SIG-M5 (cell line): Measurements from ENCODE around the gene FBXO4.
"Not testable (repeated sequence)": the region's sequence is repeated elsewhere in the genome, so short reads cannot be mapped to it uniquely, and the experiment has no call there.

Experiments
- DNase-seq: peaks from one replicate; lab custom pipeline; 2025; lab: John Stamatoyannopoulos, UW

Gene FBXO4

DNA sequence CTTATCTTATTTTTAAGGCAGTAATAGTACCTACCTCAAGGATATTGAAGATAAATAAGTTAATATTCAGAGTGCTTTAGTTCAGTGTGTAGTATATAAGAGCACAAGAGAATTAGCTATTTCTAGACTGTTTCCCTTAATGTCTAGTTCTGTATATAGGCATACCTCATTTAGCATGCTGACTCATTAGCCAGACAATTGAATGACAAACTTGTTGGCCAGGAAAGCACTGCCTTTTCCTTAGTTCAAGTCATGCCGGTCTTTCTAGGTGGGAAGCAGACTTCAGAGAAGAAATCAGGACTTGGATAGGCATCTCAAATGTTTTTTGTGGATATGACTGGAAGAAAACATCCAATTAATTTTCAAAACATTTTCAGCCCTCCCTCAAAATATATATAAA lies 3.2 kb upstream of the FBXO4 start:
- DNase-seq = no peak

DNA sequence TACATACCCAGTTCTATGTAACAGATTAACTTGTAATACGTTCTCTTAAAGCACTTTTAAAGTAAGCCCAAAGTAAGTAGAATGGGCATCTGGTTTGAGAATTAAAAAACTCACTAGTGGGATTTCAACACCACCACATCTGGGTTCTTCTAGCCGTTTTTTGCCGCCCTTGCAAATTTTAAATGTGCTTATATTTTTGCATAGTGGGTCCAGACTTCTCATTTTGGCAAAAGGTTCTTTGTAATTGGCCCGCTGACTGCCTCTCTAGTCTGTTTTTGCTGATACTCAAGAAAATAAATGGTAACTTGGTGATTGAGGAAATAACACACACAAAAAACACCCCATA lies 582 bp upstream of the FBXO4 start:
- no peak for DNase-seq

DNA sequence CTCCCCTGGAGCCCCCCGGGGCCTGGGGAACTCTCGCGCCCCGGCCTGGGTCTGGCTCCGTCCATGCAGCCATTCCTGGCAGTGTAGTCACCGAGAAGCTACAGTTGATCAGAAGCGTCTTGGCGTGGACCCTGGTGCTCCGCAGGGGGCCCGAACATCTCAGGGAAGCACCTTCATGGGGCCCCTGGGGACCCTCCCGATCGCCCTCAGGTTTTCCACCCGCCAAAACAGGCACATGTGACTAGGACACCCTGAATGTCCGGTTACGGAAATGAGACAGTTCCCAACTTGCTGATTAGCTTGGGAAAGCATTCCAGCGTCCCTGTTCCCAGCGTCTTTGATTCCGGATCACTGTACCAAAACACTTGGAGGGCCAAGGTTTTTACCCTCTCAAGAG lies 472 bp downstream of the FBXO4 start:
- no peak for DNase-seq

DNA sequence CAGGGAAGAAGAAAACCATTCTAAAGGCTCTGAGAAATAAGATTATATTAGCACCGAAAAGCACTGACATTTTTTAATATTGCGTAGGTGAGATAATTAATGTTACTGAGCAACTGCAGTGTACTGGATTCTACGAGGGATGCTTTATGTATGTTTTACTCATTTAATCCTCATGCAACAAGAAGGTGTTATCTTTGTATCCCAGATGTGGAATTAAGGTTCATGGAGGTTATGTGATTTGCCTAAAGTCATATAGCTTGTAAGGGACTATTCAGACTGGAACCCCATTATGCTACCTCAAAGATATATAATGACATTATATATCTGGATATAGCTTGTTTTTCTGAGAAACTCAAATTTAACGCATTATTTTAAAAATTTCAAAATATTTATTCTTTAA lies 2.5 kb downstream of the FBXO4 start:
- DNase-seq = no peak

DNA sequence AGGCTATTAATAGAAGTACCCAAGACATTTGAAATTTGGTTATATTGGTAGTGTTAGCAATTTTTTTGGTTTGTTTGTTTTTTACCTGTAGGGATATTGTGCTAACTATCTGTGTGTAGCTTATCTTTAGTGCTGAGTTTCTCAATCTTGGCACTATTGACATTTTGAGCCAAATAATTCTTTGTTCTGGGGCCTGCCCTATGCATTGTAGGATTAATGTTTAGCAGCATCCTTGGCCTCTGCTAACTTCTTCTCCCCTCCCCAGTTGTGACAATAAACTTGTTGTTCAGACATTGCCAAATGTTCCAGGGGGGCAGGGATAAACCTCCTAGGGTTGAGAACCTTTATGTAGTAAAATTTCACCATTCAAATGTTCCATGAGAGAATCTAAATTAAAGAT lies 4.0 kb downstream of the FBXO4 start:
- no peak for DNase-seq

DNA sequence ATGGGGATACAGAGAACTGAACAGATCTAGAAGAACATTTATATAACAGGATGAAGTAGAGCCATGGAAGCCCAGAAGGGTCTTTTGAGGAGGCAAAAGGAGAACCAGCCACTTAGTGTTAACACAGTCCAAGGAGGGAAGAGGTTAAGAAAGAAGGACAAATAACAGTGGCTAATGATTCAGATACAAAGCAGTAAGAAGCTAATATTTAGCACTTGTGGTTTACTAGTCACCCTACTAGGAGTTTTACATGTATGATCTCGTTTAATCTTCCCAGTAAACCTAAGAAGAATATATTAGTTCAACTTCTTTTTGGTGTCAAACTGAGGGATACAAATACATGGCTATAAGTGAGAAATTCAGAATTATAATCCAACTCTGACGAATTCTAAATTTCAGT lies 7.7 kb downstream of the FBXO4 start:
- DNase-seq = no peak

DNA sequence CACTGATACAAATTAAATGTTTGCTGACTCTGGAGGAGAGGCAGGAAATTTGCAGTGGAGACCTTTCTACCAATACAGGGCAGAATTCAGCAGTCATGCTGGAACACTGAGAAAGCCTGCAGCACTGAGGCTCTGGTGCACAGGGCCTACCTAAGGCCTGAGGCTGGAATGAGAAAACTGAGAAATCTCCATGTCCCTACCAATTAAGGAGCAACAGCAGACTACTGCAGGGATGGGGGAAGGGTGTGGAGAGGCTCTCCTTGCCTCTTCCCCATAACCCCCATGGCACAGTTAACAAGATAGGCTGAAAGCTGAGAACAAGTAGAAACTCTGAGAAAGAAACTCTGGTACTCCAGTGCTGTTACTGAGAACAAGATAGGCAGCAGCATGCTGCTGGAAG lies 10.5 kb downstream of the FBXO4 start:
- no peak for DNase-seq

DNA sequence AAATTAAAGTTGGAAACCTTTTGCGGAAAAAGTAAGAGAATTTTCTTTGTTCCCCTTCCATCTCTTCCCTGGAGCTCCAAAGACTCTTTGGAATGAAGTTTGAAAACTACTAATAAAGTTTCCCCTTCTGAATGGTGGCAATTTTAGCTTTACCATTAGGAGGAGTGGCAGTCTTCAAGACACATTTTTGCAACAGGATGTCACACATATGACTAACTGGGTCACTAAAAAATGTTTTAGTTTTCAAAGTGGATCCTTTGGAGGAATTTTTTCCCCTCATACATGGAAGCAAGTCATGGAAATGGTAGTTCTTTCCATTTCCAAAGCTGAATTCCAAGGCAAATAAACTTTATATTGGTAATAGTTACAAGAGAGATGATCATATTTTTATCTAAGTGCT lies 15.6 kb downstream of the FBXO4 start:
- no peak for DNase-seq

DNA sequence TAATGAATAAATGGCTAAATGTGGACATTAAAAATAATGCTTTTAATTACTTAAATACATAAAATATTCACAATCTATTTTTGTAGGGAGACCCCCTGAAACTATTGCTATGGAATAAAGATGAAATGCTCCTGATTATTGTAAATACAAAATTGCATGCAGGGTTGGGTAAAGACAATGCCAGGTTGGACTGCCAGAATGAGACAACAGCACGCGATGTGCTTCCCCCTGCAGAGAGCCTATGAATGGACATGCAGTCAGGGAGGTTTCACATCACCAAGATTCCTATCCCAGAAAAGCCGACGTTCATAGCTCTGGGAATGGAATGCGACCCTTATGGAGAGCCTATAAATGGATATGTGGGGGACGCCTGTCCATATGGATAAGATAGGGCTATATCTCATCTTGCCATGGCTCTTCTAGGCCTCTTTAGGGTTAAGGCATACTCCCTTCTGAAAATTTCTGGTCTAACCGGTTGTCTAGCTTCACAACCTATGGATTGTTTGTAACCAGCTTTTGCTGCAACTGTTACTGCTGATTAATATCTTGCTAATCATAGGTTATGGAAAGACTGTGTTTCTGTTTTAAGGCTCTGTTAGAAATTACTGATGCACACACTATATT lies 20.4 kb downstream of the FBXO4 start:
- DNase-seq = not testable (repeated sequence)

DNA sequence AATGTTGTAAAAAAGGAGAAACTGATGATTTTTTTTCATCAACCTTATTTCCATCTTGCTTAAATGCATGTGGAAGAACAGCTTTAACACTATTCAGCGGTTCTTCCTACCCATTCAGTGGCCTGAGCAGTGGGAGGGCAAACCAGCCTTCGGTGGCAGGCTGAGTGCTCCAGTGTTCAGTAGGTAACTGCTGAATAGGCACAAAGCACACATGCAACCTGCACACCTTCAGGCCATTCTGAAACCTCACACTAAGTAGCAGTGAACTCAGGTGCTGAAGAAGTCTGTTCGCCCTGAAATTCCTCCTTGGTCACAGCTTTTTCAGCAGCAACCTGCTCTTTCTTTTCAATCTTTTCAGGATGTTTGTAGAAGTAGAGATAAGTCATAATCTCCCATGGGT lies 26.1 kb downstream of the FBXO4 start:
- no peak for DNase-seq

DNA sequence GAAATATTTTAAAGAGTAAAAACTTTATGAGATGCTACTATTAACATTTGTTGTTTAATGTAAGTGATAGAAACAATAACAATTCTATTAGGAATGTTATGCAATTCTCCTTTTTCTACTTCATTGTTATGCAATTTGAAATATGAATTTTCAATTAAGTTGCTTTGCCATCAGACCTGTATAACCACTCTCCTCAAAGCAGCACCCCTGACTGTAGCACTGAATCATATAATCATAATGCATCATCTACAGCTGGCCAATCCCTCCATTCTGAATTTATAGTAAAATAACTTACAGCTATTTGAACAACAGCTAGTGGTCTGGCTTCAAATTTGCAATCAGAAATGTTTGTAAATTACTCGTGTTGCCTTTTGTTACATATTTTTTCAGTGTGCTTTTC lies 29.2 kb downstream of the FBXO4 start:
- no peak for DNase-seq

DNA sequence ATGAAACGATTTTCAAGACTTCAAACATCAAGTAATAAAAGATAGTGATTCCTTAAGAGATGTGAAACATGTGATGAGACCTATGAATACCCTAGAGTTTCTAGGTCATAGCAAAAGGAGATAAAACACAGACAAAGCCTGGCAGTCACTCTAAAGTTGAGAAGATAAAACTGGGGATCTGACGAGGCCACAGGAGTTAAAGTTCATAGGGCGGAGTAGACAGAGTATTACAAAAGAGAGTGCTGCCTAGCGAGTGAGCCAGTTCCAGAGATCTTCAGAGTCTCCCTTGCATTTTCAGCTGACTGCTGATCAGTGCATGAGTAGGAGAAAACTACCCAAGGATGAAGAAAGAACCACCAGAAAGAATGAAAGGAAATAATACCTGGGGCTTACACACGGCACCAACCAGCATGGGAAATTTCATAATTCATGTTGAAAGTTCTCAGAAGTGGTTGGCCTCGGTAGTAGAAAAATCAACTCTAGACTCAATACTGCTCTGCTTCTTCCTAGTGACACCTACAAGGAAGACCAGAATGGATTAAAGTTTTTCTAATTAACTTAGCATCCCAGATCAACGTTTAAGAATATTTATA lies 30.4 kb downstream of the FBXO4 start:
- DNase-seq = no peak

DNA sequence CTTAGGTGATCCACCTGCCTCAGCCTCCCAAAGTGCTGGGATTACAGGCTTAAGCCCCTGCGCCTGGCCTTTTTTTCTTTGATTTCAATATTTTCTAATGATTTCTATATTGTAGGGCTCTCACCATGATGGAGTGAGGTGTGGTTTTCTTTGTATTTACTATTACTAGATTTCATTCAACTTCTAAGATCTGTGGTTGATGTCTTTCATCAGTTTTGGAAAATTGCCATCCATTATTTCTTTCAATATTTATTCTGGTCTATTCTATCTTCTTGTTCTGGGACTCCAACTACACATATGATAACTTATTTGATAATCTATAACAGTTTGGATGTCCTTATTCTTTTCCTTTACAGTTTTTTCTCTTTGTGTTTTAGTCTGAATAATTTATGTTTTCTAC lies 31.9 kb downstream of the FBXO4 start:
- DNase-seq = no peak

DNA sequence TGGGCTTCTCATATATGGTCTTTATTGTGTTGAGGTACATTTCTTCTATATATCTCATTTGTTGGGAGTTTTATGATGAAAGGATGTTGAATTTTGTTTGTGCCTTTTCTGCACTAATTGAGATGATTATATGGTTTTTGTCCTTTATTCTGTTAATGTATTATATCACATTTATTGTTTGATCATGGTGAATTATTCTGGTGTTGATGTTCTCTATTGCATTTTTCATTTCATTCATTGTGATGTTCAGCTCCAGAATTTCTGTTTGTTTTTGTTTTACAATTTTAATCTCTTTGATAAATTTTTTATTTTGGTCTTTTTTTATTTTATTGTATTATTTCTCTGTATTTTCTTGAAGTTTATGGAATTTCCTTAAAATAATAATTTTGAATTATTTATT lies 35.4 kb downstream of the FBXO4 start:
- DNase-seq = no peak

DNA sequence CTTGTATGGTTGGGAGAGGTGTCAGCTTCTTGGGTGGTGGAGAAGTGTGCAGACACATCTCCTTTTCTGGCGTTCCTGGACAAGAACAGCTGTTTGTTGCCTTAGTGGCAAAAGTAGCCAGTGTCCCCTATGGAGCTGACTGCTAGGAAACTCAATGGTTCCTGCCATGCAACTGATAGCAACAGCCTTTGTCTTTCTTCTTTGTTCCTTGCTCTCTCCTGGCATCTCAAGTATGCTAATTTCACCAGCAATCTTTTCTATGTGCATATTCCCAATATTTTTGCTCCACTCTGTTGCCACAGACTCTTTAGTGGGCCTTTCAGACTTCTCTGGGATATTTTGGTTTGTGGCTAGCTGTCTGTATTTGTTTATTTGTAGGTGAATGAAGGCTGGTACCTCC lies 36.7 kb downstream of the FBXO4 start:
- DNase-seq = no peak

DNA sequence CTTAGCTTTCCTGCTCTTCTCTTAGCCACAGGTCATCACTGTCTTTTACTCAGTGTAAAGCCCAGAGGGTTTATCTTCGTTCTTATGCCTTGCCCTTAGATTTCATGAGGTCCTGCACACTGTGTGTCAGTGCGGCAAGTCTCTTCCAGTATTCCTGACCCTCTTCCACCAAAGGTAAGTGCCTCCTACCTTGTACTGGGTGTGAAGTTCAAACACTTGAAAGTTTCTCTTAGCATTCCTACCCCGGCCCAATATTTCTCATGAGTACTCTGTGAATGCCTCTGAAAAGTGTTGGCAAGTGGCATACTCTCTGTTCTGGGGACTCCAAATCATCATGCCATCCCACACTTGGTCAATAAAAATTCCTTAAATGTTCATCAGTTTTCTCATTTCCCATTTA lies 37.4 kb downstream of the FBXO4 start:
- DNase-seq = no peak

DNA sequence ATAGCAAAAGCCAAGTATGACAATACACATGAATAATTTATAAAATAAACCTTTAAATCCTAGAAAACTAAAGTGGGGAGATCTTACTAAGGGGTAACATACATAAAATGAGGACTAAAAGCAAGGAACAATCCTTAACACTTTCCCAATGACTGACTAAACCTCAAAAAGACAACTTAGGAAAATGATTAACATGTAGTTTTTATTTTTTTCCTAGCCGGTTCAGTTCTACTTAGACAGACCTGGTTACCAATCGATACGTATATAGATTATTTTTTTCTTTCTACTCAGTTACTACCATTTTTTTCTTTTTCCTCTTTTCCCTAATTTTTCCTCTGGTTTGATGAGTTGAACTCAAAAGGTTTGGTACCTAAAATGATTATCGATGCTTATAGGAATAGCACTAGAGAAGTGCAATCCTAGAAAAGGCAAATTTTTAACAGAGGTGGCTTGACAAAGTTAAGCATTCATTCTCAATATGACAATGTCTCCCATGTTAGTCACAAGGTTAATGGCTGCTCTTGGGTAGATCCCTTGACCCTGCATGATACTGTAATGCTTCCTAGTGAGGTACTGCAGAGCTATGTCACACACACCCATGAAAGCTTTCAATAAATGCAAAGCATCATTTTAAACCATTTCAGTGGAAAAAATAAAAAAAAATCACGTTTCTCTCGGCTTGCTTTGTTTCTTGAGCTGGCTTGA lies 41.5 kb downstream of the FBXO4 start:
- DNase-seq = no peak

DNA sequence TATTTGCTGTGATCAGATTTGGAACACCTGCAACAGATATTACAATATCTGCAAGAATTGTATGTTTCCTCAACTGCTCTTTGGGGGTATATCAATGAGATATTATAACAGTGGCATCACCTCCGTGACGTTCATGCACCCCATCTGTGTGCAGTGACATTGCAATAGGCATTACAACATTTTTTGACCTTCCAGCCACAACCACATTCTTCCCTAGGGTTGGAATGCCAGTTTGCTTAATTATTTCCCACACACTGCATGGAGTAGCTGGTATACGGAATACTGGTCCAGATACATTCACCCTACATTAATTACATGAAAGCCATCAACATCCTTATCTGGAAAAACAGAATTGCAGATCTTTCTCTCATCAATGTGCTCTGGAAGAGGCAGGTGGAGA lies 42.3 kb downstream of the FBXO4 start:
- DNase-seq = no peak

DNA sequence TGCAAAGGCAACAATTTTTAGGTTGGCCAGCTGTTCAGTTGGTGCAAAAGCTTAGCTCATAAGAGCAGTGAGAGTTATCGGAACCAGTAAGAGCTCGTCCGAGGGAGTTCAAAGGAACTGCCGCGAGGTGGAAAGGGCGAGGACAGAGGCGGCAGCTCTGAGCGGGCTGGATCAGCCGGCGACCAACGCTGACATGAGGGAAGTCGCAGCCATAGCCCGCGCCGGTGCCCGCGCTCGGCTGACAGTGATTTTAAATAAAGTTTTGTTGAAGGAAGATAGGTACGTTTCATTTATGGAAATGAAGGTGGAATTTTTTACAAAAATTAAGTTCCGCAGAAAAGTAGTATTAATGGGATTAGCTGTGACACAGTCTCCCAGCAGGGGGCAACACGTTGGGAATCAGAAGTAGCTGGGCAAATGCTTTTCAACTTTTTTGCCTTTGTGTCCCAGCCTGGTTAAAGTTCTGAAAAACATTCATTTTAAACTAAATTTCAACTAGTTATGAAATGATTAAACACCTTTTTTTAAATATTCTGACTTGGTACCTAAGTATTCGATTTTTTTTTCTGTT lies 43.2 kb downstream of the FBXO4 start:
- DNase-seq = no peak

DNA sequence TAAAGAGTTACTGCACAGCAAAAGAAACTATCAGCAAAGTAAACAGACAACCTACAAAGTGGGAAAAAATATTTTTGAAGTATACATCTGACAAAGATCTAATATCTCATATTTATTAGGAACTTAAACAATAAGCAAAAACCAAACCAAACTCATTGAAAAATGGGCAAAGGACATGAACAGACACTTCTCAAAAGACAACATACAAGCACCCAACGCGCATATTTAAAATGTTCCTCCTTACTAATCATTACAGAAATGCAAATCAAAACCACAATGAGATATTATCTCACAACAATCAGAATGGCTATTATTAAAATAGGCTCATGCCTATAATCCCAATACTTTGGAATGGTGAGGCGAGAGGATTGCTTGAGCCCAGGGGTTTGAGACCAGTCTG lies 48.0 kb downstream of the FBXO4 start:
- DNase-seq = no peak

DNA sequence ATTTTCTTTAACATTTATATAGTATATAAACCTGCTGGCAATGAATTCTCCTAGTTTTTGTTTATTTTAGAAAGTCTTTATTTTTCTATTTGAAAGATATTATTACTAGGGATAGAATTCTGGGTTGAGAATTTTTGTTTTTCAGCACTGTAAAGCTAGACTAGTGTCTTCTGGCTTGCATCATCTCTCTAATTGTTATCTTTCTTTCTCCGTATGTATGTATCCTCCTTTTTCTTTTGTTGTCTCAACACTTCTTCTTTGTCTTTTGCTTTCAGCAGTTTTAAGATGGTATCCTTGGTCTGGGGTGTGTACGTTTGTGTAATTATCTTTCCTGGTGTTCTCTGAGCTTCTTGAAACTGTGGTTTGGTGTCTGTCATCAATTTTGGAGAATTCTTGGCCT lies 48.8 kb downstream of the FBXO4 start:
- DNase-seq = no peak

DNA sequence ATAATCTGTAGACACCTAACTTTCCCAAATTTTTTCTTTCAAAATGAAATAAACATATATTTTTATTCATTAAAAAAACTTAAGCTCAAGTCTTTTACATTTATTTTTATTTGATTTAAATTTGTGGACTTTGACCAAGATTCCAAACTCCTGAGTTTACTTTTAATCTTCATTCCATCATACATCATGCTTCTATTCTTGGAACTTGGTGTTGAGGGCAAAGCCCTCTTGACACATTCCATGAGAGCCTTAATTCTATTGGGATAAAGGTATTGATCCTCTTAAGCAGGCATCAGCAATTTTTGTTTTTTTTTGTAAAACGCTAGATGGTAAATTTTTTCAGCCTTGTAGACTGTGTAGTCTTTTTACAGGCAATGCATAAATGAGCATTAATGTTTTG lies 53.6 kb downstream of the FBXO4 start:
- no peak for DNase-seq

DNA sequence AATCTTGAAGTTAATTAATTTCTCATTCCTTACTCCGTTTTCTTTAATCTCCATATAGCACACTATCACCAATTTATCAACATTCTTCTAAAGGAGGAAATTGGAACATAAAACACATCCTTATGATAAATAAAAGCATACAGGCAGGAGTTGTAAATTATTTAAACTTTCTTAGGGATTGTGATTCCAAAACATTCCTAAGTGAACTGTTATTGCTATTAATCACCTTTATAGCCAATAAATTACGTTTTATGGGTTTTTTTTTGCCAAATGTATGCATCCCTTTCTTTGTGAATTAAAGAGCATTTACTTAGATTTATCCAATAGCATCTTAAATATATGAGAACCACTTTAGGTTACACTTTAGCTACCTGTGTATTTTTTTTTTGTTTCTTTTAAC lies 55.3 kb downstream of the FBXO4 start:
- no peak for DNase-seq

DNA sequence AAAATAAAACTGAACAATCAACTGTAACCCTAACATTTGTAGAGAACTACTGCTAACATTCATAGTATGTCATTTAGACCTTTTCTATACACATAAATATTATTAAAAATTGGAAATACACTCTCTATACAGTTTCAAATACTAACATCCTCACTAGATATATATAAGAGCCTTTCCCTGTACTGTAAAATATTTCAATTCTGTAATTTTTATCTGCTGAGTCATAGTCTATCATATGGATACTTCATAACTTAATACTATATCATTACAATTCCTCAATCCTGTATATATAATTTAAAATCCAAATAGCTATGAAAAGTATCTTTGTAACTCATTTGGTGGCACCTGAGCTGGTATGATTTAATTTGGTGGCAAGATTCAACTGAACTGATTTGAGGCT lies 55.8 kb downstream of the FBXO4 start:
- DNase-seq = no peak
